B cell (primary cell): ENCODE data around the gene LONP2.

Experiments
- CTCF ChIP-seq: fragments of 200-600 bp; IDR thresholded peaks from one replicate; pipeline ENCODE4 v1.8.0; 2022; ENCODE audit warnings: antibody characterized with exemption, mild to moderate bottlenecking
- EZH2 ChIP-seq: IDR thresholded peaks from 2 replicates; pipeline ENCODE4 v1.6.1; 2012; ENCODE audit warnings: borderline replicate concordance, low read depth, mild to moderate bottlenecking, moderate library complexity, low read length; ENCODE audit not compliant: insufficient read depth, poor library complexity, severe bottlenecking

GRCh38 chr16:48218473-48218872 lies 25.6 kb upstream of the LONP2 start:
- TF ChIP-seq CTCF (no peak), EZH2 (no peak)
